ENCODE measurements around the gene VEZF1. TPM values are rescaled to one million over a fixed set of nuclear protein-coding genes. Genes with fewer than 3 reads are reported as not detected.
A peak's percentile ranks its signal among the peaks of the same experiment; 100 is the strongest.

VEZF1 gene
- total and polyA plus RNA-seq, 2 experiments from 2014 or later = 32.2 to 51.9 TPM

- peaks cover 64% of the 10 kb centered on the region for H3K79me2 ChIP-seq (ENCODE audit: insufficient read depth)
- peaks cover 34% of the 10 kb centered on the region for H3K4me1 ChIP-seq (ENCODE audit: insufficient read depth)
- peaks cover 39% of the 10 kb centered on the region for H3F3A ChIP-seq (ENCODE audit: insufficient read depth)
- H3K27me3 ChIP-seq (replicated peaks; ENCODE audit: insufficient read depth) = no peaks in the 10 kb centered on the region
- peaks cover 20% of the 10 kb centered on the region for H4K20me1 ChIP-seq (ENCODE audit: insufficient read depth)
- no peak for TF ChIP-seq EZH2phosphoT487 (IDR thresholded peaks at IDR 0.05; ENCODE audit: insufficient read depth, low read depth)
- TF ChIP-seq EZH2 (IDR thresholded peaks at IDR 0.05; ENCODE audit: insufficient read depth, poor library complexity, severe bottlenecking) = no peak
- H3K4me3 ChIP-seq = peak within 1 kb of the TSS; percentile 99
- H3K4me2 ChIP-seq (ENCODE audit: unreplicated experiment) = peak within 1 kb of the TSS; percentile 98
- peak within 1 kb of the TSS; percentile 90 for H2AFZ ChIP-seq
- in situ Hi-C loops (cut with MboI) = no loop called here
- no peaks in the 10 kb centered on the region for H3K9me3 ChIP-seq (ENCODE audit: low read depth)
- H3K9me2 ChIP-seq (ENCODE audit: insufficient read depth) = no peaks in the 10 kb centered on the region
- WGBS, 2 experiments (ENCODE audit: low coverage in 1 of 2, low lambda C conversion rate in 2 of 2, missing lambda C conversion rate in 2 of 2) = 0 to 1% methylated on average over 80 to 86 of the region's 86 CpGs
- peak within 1 kb of the TSS; percentile 92 for H3K27ac ChIP-seq
- peak; percentile 100 for DNase-seq
- H3K36me3 ChIP-seq (ENCODE audit: low read depth) = peaks cover 31% of the 10 kb centered on the region
- peak within 1 kb of the TSS; percentile 98 for H3K9ac ChIP-seq
Observed at GRCh38 chr17:58006924-58007780, 19.1 kb upstream of the VEZF1 start, which contains the start of gene SRSF1. Gene SRSF1, minus strand, starts transcription at chr17:58007246. Its CDS starts 109 bp downstream, at chr17:58007137.

GRCh38 chr17:58006560-58006923 lies 18.5 kb upstream of the VEZF1 start:
- 0 to 2% methylated on average over 17 to 20 of the region's 20 CpGs for WGBS, 2 experiments (ENCODE audit: low coverage in 1 of 2, low lambda C conversion rate in 2 of 2, missing lambda C conversion rate in 2 of 2)
- H3K9ac ChIP-seq = peak overlapping the region; percentile 98
- no peak for TF ChIP-seq EZH2phosphoT487 (IDR thresholded peaks at IDR 0.05; ENCODE audit: insufficient read depth, low read depth)
- TF ChIP-seq EZH2 (IDR thresholded peaks at IDR 0.05; ENCODE audit: insufficient read depth, poor library complexity, severe bottlenecking) = no peak
- H3K4me3 ChIP-seq = peak overlapping the region; percentile 99
- H4K20me1 ChIP-seq (ENCODE audit: insufficient read depth) = peaks cover 20% of the 10 kb centered on the region
- H3K36me3 ChIP-seq (ENCODE audit: low read depth) = peaks cover 37% of the 10 kb centered on the region
- H3K9me2 ChIP-seq (ENCODE audit: insufficient read depth) = no peaks in the 10 kb centered on the region
- no peaks in the 10 kb centered on the region for H3K27me3 ChIP-seq (replicated peaks; ENCODE audit: insufficient read depth)
- H3K4me2 ChIP-seq (ENCODE audit: unreplicated experiment) = peak overlapping the region; percentile 98
- no peaks in the 10 kb centered on the region for H3K9me3 ChIP-seq (ENCODE audit: low read depth)
- peak overlapping the region; percentile 90 for H2AFZ ChIP-seq
- peak; percentile 89 for DNase-seq
- peaks cover 45% of the 10 kb centered on the region for H3F3A ChIP-seq (ENCODE audit: insufficient read depth)
- peaks cover 70% of the 10 kb centered on the region for H3K79me2 ChIP-seq (ENCODE audit: insufficient read depth)
- peak overlapping the region; percentile 92 for H3K27ac ChIP-seq
- H3K4me1 ChIP-seq (ENCODE audit: insufficient read depth) = peaks cover 37% of the 10 kb centered on the region
- in situ Hi-C loops (cut with MboI) = no loop called here

- in situ Hi-C loops (cut with MboI) = no loop called here
- Histone ChIP-seq H3K36me3 (ENCODE audit: low read depth) (peaks cover 42% of the 10 kb centered on the region), H4K20me1 (ENCODE audit: insufficient read depth) (peaks cover 20% of the 10 kb centered on the region), H3K4me1 (ENCODE audit: insufficient read depth) (peaks cover 43% of the 10 kb centered on the region), H3K79me2 (ENCODE audit: insufficient read depth) (peaks cover 76% of the 10 kb centered on the region), H3K4me2 (ENCODE audit: unreplicated experiment) (peak overlapping the region; percentile 98), H3F3A (ENCODE audit: insufficient read depth) (peaks cover 51% of the 10 kb centered on the region), H3K9me3 (ENCODE audit: low read depth) (no peaks in the 10 kb centered on the region), H3K4me3 (peak overlapping the region; percentile 99), H3K27me3 (replicated peaks; ENCODE audit: insufficient read depth) (no peaks in the 10 kb centered on the region), H3K9ac (peak overlapping the region; percentile 98), H3K9me2 (ENCODE audit: insufficient read depth) (no peaks in the 10 kb centered on the region), H3K27ac (peak overlapping the region; percentile 92), H2AFZ (peak overlapping the region; percentile 90)
- WGBS, 2 experiments (ENCODE audit: low coverage in 1 of 2, low lambda C conversion rate in 2 of 2, missing lambda C conversion rate in 2 of 2) = 4 to 6% methylated on average over 30 to 36 of the region's 36 CpGs
- TF ChIP-seq EZH2phosphoT487 (IDR thresholded peaks at IDR 0.05; ENCODE audit: insufficient read depth, low read depth) (no peak), EZH2 (IDR thresholded peaks at IDR 0.05; ENCODE audit: insufficient read depth, poor library complexity, severe bottlenecking) (no peak)
- DNase-seq = peak; percentile 35
Observed at GRCh38 chr17:58005728-58006559, 17.9 kb upstream of the VEZF1 start.

GRCh38 chr17:58005031-58005727 lies 17.1 kb upstream of the VEZF1 start:
- H3K79me2 ChIP-seq (ENCODE audit: insufficient read depth) = peaks cover 84% of the 10 kb centered on the region
- H3K4me2 ChIP-seq (ENCODE audit: unreplicated experiment) = peak overlapping the region; percentile 98
- H3K27me3 ChIP-seq (replicated peaks; ENCODE audit: insufficient read depth) = no peaks in the 10 kb centered on the region
- no peak for TF ChIP-seq EZH2phosphoT487 (IDR thresholded peaks at IDR 0.05; ENCODE audit: insufficient read depth, low read depth)
- TF ChIP-seq EZH2 (IDR thresholded peaks at IDR 0.05; ENCODE audit: insufficient read depth, poor library complexity, severe bottlenecking) = no peak
- H3K4me3 ChIP-seq = peak overlapping the region; percentile 99
- peak overlapping the region; percentile 98 for H3K9ac ChIP-seq
- H3K9me3 ChIP-seq (ENCODE audit: low read depth) = no peaks in the 10 kb centered on the region
- WGBS, 2 experiments (ENCODE audit: low coverage in 1 of 2, low lambda C conversion rate in 2 of 2, missing lambda C conversion rate in 2 of 2) = 36% methylated on average over 12 of the region's 12 CpGs
- peaks cover 58% of the 10 kb centered on the region for H3F3A ChIP-seq (ENCODE audit: insufficient read depth)
- H4K20me1 ChIP-seq (ENCODE audit: insufficient read depth) = peaks cover 20% of the 10 kb centered on the region
- DNase-seq = peak; percentile 45
- H3K9me2 ChIP-seq (ENCODE audit: insufficient read depth) = no peaks in the 10 kb centered on the region
- H2AFZ ChIP-seq = no peak overlapping the region
- peaks cover 43% of the 10 kb centered on the region for H3K4me1 ChIP-seq (ENCODE audit: insufficient read depth)
- peak overlapping the region; percentile 92; the same call in 1 of the 2 replicates for H3K27ac ChIP-seq
- H3K36me3 ChIP-seq (ENCODE audit: low read depth) = peaks cover 42% of the 10 kb centered on the region
- in situ Hi-C loops (cut with MboI) = no loop called here

All from GM23248 (cell line).